BLaER1 (cell line): ENCODE results near the gene PHLPP1.

ENCODE experiments used
- H3K27ac ChIP-seq: shearing (Covaris generic); formaldehyde crosslinking; 2 replicates; pipeline ENCODE4 v1.8.1; 2022
- H3K27me3 ChIP-seq: shearing (Covaris generic); formaldehyde crosslinking; 2 replicates; pipeline ENCODE4 v1.8.1; 2022
- H3K36me3 ChIP-seq: shearing (Covaris generic); formaldehyde crosslinking; 2 replicates; pipeline ENCODE4 v1.8.1; 2022
- H3K4me1 ChIP-seq: shearing (Covaris generic); formaldehyde crosslinking; 2 replicates; pipeline ENCODE4 v1.8.1; 2022
- H3K4me2 ChIP-seq: shearing (Covaris generic); formaldehyde crosslinking; 2 replicates; pipeline ENCODE4 v1.8.1; 2022
- H3K4me3 ChIP-seq: shearing (Covaris generic); formaldehyde crosslinking; 2 replicates; pipeline ENCODE4 v1.8.1; 2022
- H3K9ac ChIP-seq: shearing (Covaris generic); formaldehyde crosslinking; 2 replicates; pipeline ENCODE4 v1.8.1; 2022
- H3K9me3 ChIP-seq: shearing (Covaris generic); formaldehyde crosslinking; 2 replicates; pipeline ENCODE4 v1.8.1; 2022
- H4K20me1 ChIP-seq: shearing (Covaris generic); formaldehyde crosslinking; 2 replicates; pipeline ENCODE4 v1.8.1; 2022
- Cebpa-rat ChIP-seq: shearing (Covaris generic); IDR thresholded peaks from 2 replicates; pipeline ENCODE4 v1.8.1; 2022

The PHLPP1 gene

GRCh38 chr18:63017977-63018376 is 302.6 kb downstream of the PHLPP1 start:
- Histone ChIP-seq H3K27ac (no peak overlapping the region), H3K36me3 (no peaks in the 10 kb centered on the region), H3K9ac (no peak overlapping the region), H3K4me3 (no peak overlapping the region), H4K20me1 (no peaks in the 10 kb centered on the region), H3K9me3 (peaks cover 34% of the 10 kb centered on the region), H3K4me2 (no peak overlapping the region), H3K27me3 (no peaks in the 10 kb centered on the region), H3K4me1 (peaks cover 10% of the 10 kb centered on the region)
- no peak for TF ChIP-seq Cebpa-rat

- no peak overlapping the region for H3K4me2 ChIP-seq
- no peaks in the 10 kb centered on the region for H4K20me1 ChIP-seq
- no peaks in the 10 kb centered on the region for H3K36me3 ChIP-seq
- TF ChIP-seq Cebpa-rat = no peak
- H3K27me3 ChIP-seq = no peaks in the 10 kb centered on the region
- no peak overlapping the region for H3K27ac ChIP-seq
- H3K4me1 ChIP-seq = peaks cover 7% of the 10 kb centered on the region; the same call in 1 of the 2 replicates
- no peak overlapping the region for H3K4me3 ChIP-seq
- H3K9me3 ChIP-seq = peaks cover 32% of the 10 kb centered on the region
- no peak overlapping the region for H3K9ac ChIP-seq
Measured at GRCh38 chr18:63022429-63023022, 307.2 kb downstream of the PHLPP1 start.

GRCh38 chr18:63025251-63026090 is 310.1 kb downstream of the PHLPP1 start:
- no peak overlapping the region for H3K9ac ChIP-seq
- H3K27me3 ChIP-seq = no peaks in the 10 kb centered on the region
- no peak overlapping the region for H3K4me2 ChIP-seq
- no peaks in the 10 kb centered on the region for H4K20me1 ChIP-seq
- peaks cover 9% of the 10 kb centered on the region for H3K9me3 ChIP-seq
- no peak overlapping the region for H3K27ac ChIP-seq
- no peak overlapping the region for H3K4me3 ChIP-seq
- no peak for TF ChIP-seq Cebpa-rat
- peaks cover 7% of the 10 kb centered on the region; the same call in 1 of the 2 replicates for H3K4me1 ChIP-seq
- H3K36me3 ChIP-seq = no peaks in the 10 kb centered on the region

DNA sequence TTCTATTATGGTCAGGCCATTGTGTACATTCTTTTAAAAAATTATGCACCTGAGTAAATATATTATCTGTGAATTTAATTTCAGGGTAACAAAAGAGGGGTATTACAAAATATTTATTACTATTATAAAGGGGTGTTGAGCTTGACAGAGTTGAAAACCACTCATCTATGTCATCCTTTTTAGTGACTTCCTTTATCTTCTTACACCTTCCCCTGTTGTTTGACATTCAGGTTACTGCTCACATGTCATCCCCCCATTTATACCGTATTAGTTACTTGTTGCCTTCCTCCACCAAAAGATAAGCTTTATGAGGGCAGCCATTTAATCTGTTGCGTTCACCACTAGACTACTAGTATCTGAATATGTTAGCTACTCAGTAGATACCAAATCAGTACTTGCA is 313.0 kb downstream of the PHLPP1 start:
- Histone ChIP-seq H3K4me3 (no peak overlapping the region), H3K9ac (no peak overlapping the region), H3K27me3 (no peaks in the 10 kb centered on the region), H3K4me1 (peaks cover 7% of the 10 kb centered on the region; the same call in 1 of the 2 replicates), H3K27ac (no peak overlapping the region), H3K36me3 (no peaks in the 10 kb centered on the region), H4K20me1 (no peaks in the 10 kb centered on the region), H3K9me3 (peaks cover 22% of the 10 kb centered on the region), H3K4me2 (no peak overlapping the region)
- no peak for TF ChIP-seq Cebpa-rat
